CD14-positive monocyte (primary cell): ENCODE results near the gene ALDH4A1. TPM values are rescaled to one million over a fixed set of nuclear protein-coding genes. Genes with fewer than 3 reads are reported as not detected.

Experiments
- DNase-seq, 3 donors: peaks; one replicate each; pipeline ENCODE4 v3.0.0-alpha.2; 2011 to 2022
- H2AFZ ChIP-seq: 2 replicates; pipeline ENCODE4 v1.6.0; 2012; ENCODE audit warnings: mild to moderate bottlenecking, low read depth, low read length, inconsistent platforms; ENCODE audit not compliant: insufficient read depth, poor library complexity, severe bottlenecking
- H3K27ac ChIP-seq, 2 donors: 1 replicate in 1 of 2; 2 replicates in 1 of 2; pipeline ENCODE4 v1.5.1; 2012 to 2013; ENCODE audit warnings: low read length in 2 of 2, control low read depth in 1 of 2, inconsistent platforms in 1 of 2, low read depth in 1 of 2, mild to moderate bottlenecking in 1 of 2
- H3K27me3 ChIP-seq, 2 donors: one replicate each; pipeline versions ENCODE4 v1.6.0 to v1.6.1; 2011 to 2013; ENCODE audit warnings: low read length in 2 of 2; ENCODE audit not compliant: control insufficient read depth in 2 of 2, insufficient read depth in 2 of 2
- H3K36me3 ChIP-seq, 2 donors: replicated peaks in 1 of 2; 1 replicate in 1 of 2; 2 replicates in 1 of 2; pipeline versions ENCODE4 v1.5.1 to v1.6.1; 2012 to 2013; ENCODE audit warnings: low read length in 2 of 2, control low read depth in 1 of 2, inconsistent platforms in 1 of 2, mild to moderate bottlenecking in 1 of 2; ENCODE audit not compliant: insufficient read depth in 2 of 2, control insufficient read depth in 1 of 2
- H3K4me1 ChIP-seq, 2 donors: 1 replicate in 1 of 2; 2 replicates in 1 of 2; pipeline versions ENCODE4 v1.5.1 to v1.6.1; 2012 to 2013; ENCODE audit warnings: low read length in 2 of 2, control low read depth in 1 of 2, inconsistent platforms in 1 of 2, mild to moderate bottlenecking in 1 of 2, moderate library complexity in 1 of 2; ENCODE audit not compliant: insufficient read depth in 2 of 2, control insufficient read depth in 1 of 2
- H3K4me2 ChIP-seq: replicated peaks from 2 replicates; pipeline ENCODE3; 2012; ENCODE audit warnings: low read length, moderate library complexity, mild to moderate bottlenecking; ENCODE audit not compliant: poor library complexity, severe bottlenecking; ENCODE audit errors: extremely low read depth
- H3K4me3 ChIP-seq, 3 experiments: fragments of 200-600 bp in 1 of 3; sonication (generic) in 1 of 3; replicated peaks in 1 of 3; 1 replicate in 2 of 3; 2 replicates in 1 of 3; pipeline ENCODE4 v1.5.1; 2011 to 2013; ENCODE audit warnings: low read length in 3 of 3, mild to moderate bottlenecking in 3 of 3, control low read depth in 2 of 3, low read depth in 2 of 3, inconsistent platforms in 1 of 3, moderate library complexity in 1 of 3
- H3K79me2 ChIP-seq: 2 replicates; pipeline ENCODE4 v1.6.0; 2012; ENCODE audit warnings: mild to moderate bottlenecking, control low read depth, inconsistent platforms, low read length, moderate library complexity; ENCODE audit not compliant: insufficient read depth
- H3K9ac ChIP-seq: 2 replicates; pipeline ENCODE4 v1.6.0; 2017; ENCODE audit warnings: low read length, mild to moderate bottlenecking; ENCODE audit not compliant: insufficient read depth, poor library complexity, severe bottlenecking
- H3K9me3 ChIP-seq, 2 donors: replicated peaks in 1 of 2; 1 replicate in 1 of 2; 2 replicates in 1 of 2; pipeline versions ENCODE4 v1.5.1 to v1.6.1; 2012 to 2013; ENCODE audit warnings: low read length in 2 of 2, control low read depth in 1 of 2; ENCODE audit not compliant: control insufficient read depth in 1 of 2, insufficient read depth in 1 of 2
- H4K20me1 ChIP-seq: 2 replicates; pipeline ENCODE4 v1.6.0; 2012; ENCODE audit warnings: mild to moderate bottlenecking, low read length, control low read depth, moderate library complexity; ENCODE audit not compliant: insufficient read depth
- H3K27ac Mint-ChIP-seq, 7 donors: one replicate each; pipeline ENCODE4 v1.8.0; 2020; ENCODE audit warnings: mild to moderate bottlenecking in 7 of 7, mixed read lengths in 7 of 7, moderate library complexity in 6 of 7, inconsistent platforms in 2 of 7
- H3K27me3 Mint-ChIP-seq, 3 donors: one replicate each; pipeline ENCODE4 v1.8.0; 2021 to 2022; ENCODE audit warnings: low read depth in 3 of 3, mild to moderate bottlenecking in 3 of 3, mixed read lengths in 3 of 3, moderate library complexity in 3 of 3, inconsistent platforms in 1 of 3
- H3K36me3 Mint-ChIP-seq, 2 donors: one replicate each; pipeline ENCODE4 v1.8.0; 2020; ENCODE audit warnings: mixed read lengths in 2 of 2, inconsistent platforms in 1 of 2, mild to moderate bottlenecking in 1 of 2
- H3K4me1 Mint-ChIP-seq: one replicate; pipeline ENCODE4 v1.8.0; 2020; ENCODE audit warnings: mild to moderate bottlenecking, mixed read lengths
- H3K4me3 Mint-ChIP-seq, 2 donors: one replicate each; pipeline ENCODE4 v1.8.0; 2020; ENCODE audit warnings: mild to moderate bottlenecking in 2 of 2, mixed read lengths in 2 of 2, moderate library complexity in 1 of 2
- H3K9me3 Mint-ChIP-seq, 7 donors: one replicate each; pipeline ENCODE4 v1.8.0; 2020 to 2022; ENCODE audit warnings: mixed read lengths in 7 of 7, mild to moderate bottlenecking in 6 of 7, moderate library complexity in 6 of 7, inconsistent platforms in 2 of 7
- CTCF ChIP-seq: fragments of 200-600 bp; IDR thresholded peaks from one replicate; pipeline ENCODE4 v1.8.0; 2022; ENCODE audit warnings: antibody characterized with exemption, mild to moderate bottlenecking
- WGBS: methylation state at CpG from one replicate; pipeline ENCODE4 v1.1.5; 2013; ENCODE audit warnings: missing lambda C conversion rate; ENCODE audit not compliant: insufficient coverage; 5-methylcytosine and 5-hydroxymethylcytosine counted together
- intact Hi-C, 2 donors: fragments of 100-400 bp; cut with micrococcal nuclease; formaldehyde crosslinking; loops; one replicate each; pipeline versions ENCODE4 v1.15.0 to v1.15.1; 2023
- polyA plus RNA-seq, 3 donors: library from polyadenylated mRNA; depleted of rRNA in 1 of 3; unstranded in 2 of 3; stranded (reverse) in 1 of 3; fragments of 300-500 nt in 2 of 3; fragments of >200 nt in 1 of 3; fragmentation: Illumina TruSeq in 2 of 3; gene quantifications; 1 replicate in 2 of 3; 2 replicates in 1 of 3; pipeline ENCODE4 v1.2.3, GENCODE V29; 2012 to 2021

Gene ALDH4A1
- polyA plus RNA-seq, 3 donors = 4.8 to 7.8 (median 6.1) TPM

GRCh38 chr1:18829671-18830070 lies 72.7 kb downstream of the ALDH4A1 start:
- Mint-ChIP-seq H3K4me1 (no peaks in the 10 kb centered on the region), H3K36me3 (no peaks in the 10 kb centered on the region), H3K27me3 (peaks cover 4 to 9% (median 7%) of the 10 kb centered on the region in 3 donors), H3K4me3 (no peak overlapping the region), H3K9me3 (peaks cover 0 to 12% (median 5%) of the 10 kb centered on the region in 7 donors), H3K27ac (no peak overlapping the region)
- Histone ChIP-seq H3K36me3 (no peaks in the 10 kb centered on the region), H3K4me2 (no peak overlapping the region), H3K4me3 (no peak overlapping the region), H3K9me3 (peaks cover 0 to 3% of the 10 kb centered on the region in 2 donors), H3K4me1 (no peaks in the 10 kb centered on the region), H4K20me1 (no peaks in the 10 kb centered on the region), H3K9ac (no peak overlapping the region), H3K27ac (no peak overlapping the region), H3K27me3 (no peaks in the 10 kb centered on the region), H3K79me2 (no peaks in the 10 kb centered on the region), H2AFZ (no peak overlapping the region)
- WGBS = no CpG with 5 or more reads among the region's 1 CpG
- DNase-seq = no peak
- TF ChIP-seq CTCF = no peak
- intact Hi-C loops = loop anchor here in 1 of 2 donors (10.0 kb wide), 1 partner anchor 235 kb away; no protein-coding TSS in a partner anchor

GRCh38 chr1:18828224-18828623 lies 74.1 kb downstream of the ALDH4A1 start:
- Mint-ChIP-seq H3K4me3 (no peak overlapping the region), H3K36me3 (no peaks in the 10 kb centered on the region), H3K4me1 (no peaks in the 10 kb centered on the region), H3K27me3 (peaks cover 3 to 9% (median 9%) of the 10 kb centered on the region in 3 donors), H3K27ac (peak overlapping the region in 1 of 7 donors; percentile 27), H3K9me3 (peaks cover 0 to 12% (median 5%) of the 10 kb centered on the region in 7 donors)
- H3K79me2 ChIP-seq = no peaks in the 10 kb centered on the region
- H3K4me3 ChIP-seq = no peak overlapping the region
- H3K27ac ChIP-seq = no peak overlapping the region
- H3K27me3 ChIP-seq = no peaks in the 10 kb centered on the region
- no peaks in the 10 kb centered on the region for H4K20me1 ChIP-seq
- H3K9ac ChIP-seq = no peak overlapping the region
- H3K36me3 ChIP-seq = no peaks in the 10 kb centered on the region
- intact Hi-C loops = loop anchor here in 1 of 2 donors (10.0 kb wide), 1 partner anchor 233 kb away; no protein-coding TSS in a partner anchor
- H3K4me2 ChIP-seq = no peak overlapping the region
- H3K9me3 ChIP-seq = peaks cover 0 to 3% of the 10 kb centered on the region in 2 donors
- TF ChIP-seq CTCF = no peak
- no peak overlapping the region for H2AFZ ChIP-seq
- WGBS = no CpG with 5 or more reads among the region's 2 CpGs
- H3K4me1 ChIP-seq = no peaks in the 10 kb centered on the region
- DNase-seq = no peak
